GM12873 (cell line): ENCODE results near the gene BCAS3.

Experiments
- CTCF ChIP-seq: IDR thresholded peaks from 2 replicates; pipeline ENCODE4 v1.5.1; 2012; ENCODE audit warnings: low read depth, mild to moderate bottlenecking, moderate library complexity, low read length, control low read depth; ENCODE audit not compliant: insufficient read depth; ENCODE audit errors: missing control alignments

The BCAS3 gene

GRCh38 chr17:61285526-61286320, 608.1 kb downstream of the BCAS3 start:
- no peak for TF ChIP-seq CTCF

- no peak for TF ChIP-seq CTCF
Measured at GRCh38 chr17:61286449-61286848, 608.8 kb downstream of the BCAS3 start.

- TF ChIP-seq CTCF, result no peak
Measured at GRCh38 chr17:61289408-61290385, 612.0 kb downstream of the BCAS3 start.

- no peak for TF ChIP-seq CTCF
Measured at GRCh38 chr17:61291451-61292285, 614.0 kb downstream of the BCAS3 start.

GRCh38 chr17:61294286-61294685, 616.6 kb downstream of the BCAS3 start:
- no peak for TF ChIP-seq CTCF

GRCh38 chr17:61294777-61295176, 617.1 kb downstream of the BCAS3 start:
- no peak for TF ChIP-seq CTCF
